ENCODE results near the gene C19orf85.
A peak's percentile ranks its signal among the peaks of the same experiment; 100 is the strongest.

Gene C19orf85

DNA sequence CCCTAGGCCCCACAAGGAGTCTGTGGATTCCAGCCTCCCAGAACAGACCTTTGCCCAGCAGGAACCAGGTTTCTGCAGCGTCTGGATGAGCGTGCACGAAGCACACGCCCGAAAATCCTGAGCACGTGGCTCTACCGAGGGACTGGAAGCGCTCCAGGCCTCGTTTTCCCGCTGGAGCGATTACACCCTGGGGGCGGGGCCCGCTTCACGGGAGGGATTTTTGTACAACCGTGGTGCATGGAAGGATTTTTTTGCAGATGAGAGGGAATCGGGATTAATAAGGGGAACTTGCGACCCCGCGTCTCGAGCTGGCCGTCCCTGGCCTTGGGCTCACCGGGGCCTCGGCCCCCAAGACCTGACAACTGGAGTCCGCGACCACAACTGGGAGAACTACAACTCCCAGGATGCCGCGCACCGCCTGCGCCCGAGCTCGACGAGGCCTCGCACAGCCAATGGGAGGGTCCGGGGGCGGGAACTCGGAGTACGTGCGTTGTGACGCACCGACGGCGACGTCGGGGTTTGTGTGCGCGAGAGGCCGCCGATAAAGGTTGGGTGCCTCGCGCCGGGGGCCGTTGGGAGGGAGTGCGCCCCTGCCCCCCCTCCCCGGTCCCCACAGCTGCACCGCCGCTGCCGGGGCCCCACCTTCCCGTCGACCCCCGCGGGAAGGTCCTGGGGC is 11.7 kb upstream of the C19orf85 start, which contains the start of gene ZNF628 (continued):
- TF ChIP-seq, protein P1, sequence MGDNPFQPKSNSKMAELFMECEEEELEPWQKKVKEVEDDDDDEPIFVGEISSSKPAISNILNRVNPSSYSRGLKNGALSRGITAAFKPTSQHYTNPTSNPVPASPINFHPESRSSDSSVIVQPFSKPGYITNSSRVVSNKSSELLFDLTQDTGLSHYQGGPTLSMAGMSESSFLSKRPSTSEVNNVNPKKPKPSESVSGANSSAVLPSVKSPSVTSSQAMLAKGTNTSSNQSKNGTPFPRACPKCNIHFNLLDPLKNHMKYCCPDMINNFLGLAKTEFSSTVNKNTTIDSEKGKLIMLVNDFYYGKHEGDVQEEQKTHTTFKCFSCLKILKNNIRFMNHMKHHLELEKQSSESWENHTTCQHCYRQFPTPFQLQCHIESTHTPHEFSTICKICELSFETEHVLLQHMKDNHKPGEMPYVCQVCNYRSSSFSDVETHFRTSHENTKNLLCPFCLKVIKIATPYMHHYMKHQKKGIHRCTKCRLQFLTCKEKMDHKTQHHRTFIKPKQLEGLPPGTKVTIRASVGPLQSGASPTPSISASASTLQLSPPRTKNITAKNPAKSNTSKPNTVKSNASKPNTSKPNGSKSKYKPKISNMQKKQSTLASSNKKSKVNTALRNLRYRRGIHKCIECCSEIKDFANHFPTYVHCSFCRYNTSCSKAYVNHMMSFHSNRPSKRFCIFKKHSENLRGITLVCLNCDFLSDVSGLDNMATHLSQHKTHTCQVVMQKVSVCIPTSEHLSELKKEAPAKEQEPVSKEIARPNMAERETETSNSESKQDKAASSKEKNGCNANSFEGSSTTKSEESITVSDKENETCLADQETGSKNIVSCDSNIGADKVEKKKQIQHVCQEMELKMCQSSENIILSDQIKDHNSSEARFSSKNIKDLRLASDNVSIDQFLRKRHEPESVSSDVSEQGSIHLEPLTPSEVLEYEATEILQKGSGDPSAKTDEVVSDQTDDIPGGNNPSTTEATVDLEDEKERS (tag by site-specific recombination; IDR thresholded peaks at IDR 0.05): no peak
- TF ChIP-seq ZBTB21 (tag by site-specific recombination; IDR thresholded peaks at IDR 0.05) (peak; percentile 67), ZNF335 (tag by site-specific recombination; conservative IDR thresholded peaks at IDR 0.05) (peak; percentile 99), ZBTB7A (tag by site-specific recombination; IDR thresholded peaks at IDR 0.05; ENCODE audit: low read depth) (peak; percentile 64; the same call in 1 of the 2 replicates), ZNF501 (tag by site-specific recombination; IDR thresholded peaks at IDR 0.05) (peak; percentile 79; the same call in 1 of the 2 replicates), ZNF555 (tag by site-specific recombination; conservative IDR thresholded peaks at IDR 0.05) (no peak), ZNF19 (tag by site-specific recombination; IDR thresholded peaks at IDR 0.05; ENCODE audit: low read depth) (no peak), ZNF132 (tag by site-specific recombination; IDR thresholded peaks at IDR 0.05; ENCODE audit: borderline replicate concordance) (no peak), SCRT1 (tag by site-specific recombination; IDR thresholded peaks at IDR 0.05; ENCODE audit: borderline replicate concordance) (no peak), SCRT2 (tag by site-specific recombination; IDR thresholded peaks at IDR 0.05) (no peak)

DNA sequence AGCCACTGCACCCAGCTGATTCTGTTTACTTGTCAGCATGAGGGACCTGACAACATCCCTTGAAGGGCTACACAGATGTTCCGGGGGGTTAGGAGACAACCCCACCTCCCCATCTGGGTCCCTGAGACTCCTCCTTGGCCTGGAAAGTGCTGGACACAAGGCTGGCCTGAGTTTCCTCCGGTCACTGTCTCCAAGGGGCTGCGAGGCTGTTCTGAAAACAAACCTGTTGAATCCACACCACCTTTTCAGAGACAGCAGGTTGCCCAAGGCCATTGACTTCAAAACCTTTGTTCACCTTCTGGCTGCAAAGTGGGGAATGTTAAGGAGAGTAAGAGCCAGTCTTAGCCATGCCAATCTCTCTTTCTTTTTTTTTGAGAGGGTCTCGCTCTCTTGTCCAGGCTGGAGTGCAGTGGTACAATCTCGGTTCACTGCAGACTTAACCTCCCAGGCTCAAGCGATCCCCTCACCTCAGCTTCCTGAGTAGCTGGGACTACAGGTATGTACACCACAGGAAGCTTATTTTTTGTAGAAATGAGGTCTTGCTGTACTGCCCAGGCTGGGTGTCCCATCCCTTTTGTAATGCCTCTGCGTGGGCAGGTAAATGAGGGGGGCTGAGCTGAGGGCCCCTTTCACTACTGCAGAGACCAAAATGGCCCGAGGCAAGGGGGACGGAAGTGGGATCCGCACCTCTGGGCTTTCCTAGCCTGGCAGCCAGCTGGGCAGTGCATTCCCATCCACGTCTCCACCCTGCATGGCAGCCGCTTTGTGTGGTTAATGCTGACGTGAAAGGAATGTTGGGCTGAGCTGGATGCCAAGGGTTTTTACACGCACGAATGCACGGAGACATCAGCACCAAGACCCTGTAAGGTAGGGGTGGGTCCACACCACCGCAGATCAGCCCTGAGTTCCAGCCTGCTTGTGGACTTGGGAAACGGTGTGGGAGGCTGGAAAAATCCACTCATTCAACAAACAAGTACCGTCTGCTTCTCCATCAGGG is 10.0 kb upstream of the C19orf85 start:
- ChIA-PET CTCF (interaction anchor here (0.6 to 7.0 kb wide), 11 partner anchors 7 to 587 kb away, joined by 3 to 85 read pairs (median 3); partner anchors contain the start of gene ZNF865), POLR2A (interaction anchor here (0.6 to 3.0 kb wide), 4 partner anchors 11 to 114 kb away, joined by 3 to 44 read pairs (median 8); partner anchors contain the start of genes ISOC2 and NAT14)
- Histone ChIP-seq H3K4me3 (ENCODE audit: low read depth, low read length) (no peak overlapping the region), H3K4me1 (ENCODE audit: control insufficient read depth, insufficient read depth, low read length) (peaks cover 8% of the 10 kb centered on the region; the same call in 1 of the 2 replicates), H3K9me3 (ENCODE audit: control insufficient read depth, insufficient read depth, low read depth, low read length) (no peaks in the 10 kb centered on the region), H3K36me3 (ENCODE audit: control insufficient read depth in 2 of 2, insufficient read depth in 1 of 2, low read length in 2 of 2) (no peaks in the 10 kb centered on the region), H3K27ac (ENCODE audit: extremely low read depth, low read depth, low read length) (no peak overlapping the region)
- TF ChIP-seq SCRT2 (tag by site-specific recombination; IDR thresholded peaks at IDR 0.05): peak; percentile 77
- peak; percentile 89; the same call in 1 of the 2 replicates for TF ChIP-seq ZNF121 (tag by site-specific recombination; IDR thresholded peaks at IDR 0.05)
- peak; percentile 49; the same call in 1 of the 2 replicates for TF ChIP-seq SCRT1 (tag by site-specific recombination; IDR thresholded peaks at IDR 0.05; ENCODE audit: borderline replicate concordance)
- no peak for TF ChIP-seq ZNF549 (tag by site-specific recombination; IDR thresholded peaks at IDR 0.05)

DNA sequence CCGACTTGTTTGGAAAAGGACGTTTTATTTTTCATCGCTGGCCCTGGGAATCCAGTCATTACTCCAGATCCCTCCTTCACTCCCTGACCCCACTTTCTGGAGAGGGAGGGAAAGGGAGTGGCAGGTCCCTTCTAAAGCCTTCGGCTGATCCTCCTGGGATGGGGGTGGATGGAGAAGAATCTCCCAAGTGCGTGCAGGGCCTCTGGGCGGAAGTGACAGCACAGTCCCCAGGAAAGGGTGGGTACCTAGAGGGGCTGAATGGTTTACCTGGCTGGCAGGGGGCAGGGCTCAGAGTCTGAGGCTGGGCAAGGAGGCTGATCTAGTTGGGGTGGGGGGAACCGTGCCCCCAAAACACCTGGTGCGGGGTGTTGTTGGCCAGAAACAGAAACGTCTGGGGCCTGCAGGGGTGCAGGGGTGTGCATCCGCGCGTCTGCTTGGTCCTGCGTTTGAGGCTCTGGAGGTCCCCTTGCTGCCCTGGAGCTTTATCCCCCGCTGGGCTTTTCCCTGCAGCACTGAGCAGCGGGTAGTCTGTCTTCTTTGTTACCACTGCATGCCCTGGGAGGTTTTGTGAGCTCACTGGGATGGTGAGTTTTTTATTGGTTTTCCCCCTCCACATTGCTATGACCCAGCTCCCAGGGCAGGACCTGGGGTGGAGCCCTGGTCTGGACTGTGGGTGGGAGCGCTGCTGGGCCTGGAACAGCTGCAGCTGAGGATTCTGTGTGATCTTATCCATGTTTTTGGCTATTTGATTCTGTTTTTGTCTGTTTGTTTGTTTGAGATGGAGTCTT is 8.9 kb upstream of the C19orf85 start:
- no peak overlapping the region for H3K4me3 ChIP-seq (ENCODE audit: low read depth, low read length)
- peaks cover 8% of the 10 kb centered on the region; the same call in 1 of the 2 replicates for H3K4me1 ChIP-seq (ENCODE audit: control insufficient read depth, insufficient read depth, low read length)
- ChIA-PET CTCF (interaction anchor here (0.7 to 7.0 kb wide), 4 partner anchors 14 to 166 kb away, joined by 3 to 63 read pairs (median 3); partner anchors contain the start of gene ZNF865), POLR2A (interaction anchor here (1.8 kb wide), 1 partner anchor 12 kb away, joined by 11 read pairs; the partner anchor contains the start of gene ISOC2)
- no peaks in the 10 kb centered on the region for H3K36me3 ChIP-seq (ENCODE audit: control insufficient read depth in 2 of 2, insufficient read depth in 1 of 2, low read length in 2 of 2)
- H3K27ac ChIP-seq (ENCODE audit: extremely low read depth, low read depth, low read length): no peak overlapping the region
- H3K9me3 ChIP-seq (ENCODE audit: control insufficient read depth, insufficient read depth, low read depth, low read length): no peaks in the 10 kb centered on the region
- TF ChIP-seq ZBTB21 (tag by site-specific recombination; IDR thresholded peaks at IDR 0.05) (no peak), ZXDB (tag by site-specific recombination; IDR thresholded peaks at IDR 0.05) (no peak), ZNF560 (tag by site-specific recombination; IDR thresholded peaks at IDR 0.05; ENCODE audit: borderline replicate concordance) (no peak), ZNF341 (tag by site-specific recombination; IDR thresholded peaks at IDR 0.05; ENCODE audit: low read depth) (peak; percentile 31; the same call in 1 of the 2 replicates), ZNF121 (tag by site-specific recombination; IDR thresholded peaks at IDR 0.05) (0 out of 2 replicates have a peak, but pooled peaks have one; percentile 35), ZNF600 (tag by site-specific recombination; IDR thresholded peaks at IDR 0.05) (peak; percentile 77)
- TF ChIP-seq, protein P2, sequence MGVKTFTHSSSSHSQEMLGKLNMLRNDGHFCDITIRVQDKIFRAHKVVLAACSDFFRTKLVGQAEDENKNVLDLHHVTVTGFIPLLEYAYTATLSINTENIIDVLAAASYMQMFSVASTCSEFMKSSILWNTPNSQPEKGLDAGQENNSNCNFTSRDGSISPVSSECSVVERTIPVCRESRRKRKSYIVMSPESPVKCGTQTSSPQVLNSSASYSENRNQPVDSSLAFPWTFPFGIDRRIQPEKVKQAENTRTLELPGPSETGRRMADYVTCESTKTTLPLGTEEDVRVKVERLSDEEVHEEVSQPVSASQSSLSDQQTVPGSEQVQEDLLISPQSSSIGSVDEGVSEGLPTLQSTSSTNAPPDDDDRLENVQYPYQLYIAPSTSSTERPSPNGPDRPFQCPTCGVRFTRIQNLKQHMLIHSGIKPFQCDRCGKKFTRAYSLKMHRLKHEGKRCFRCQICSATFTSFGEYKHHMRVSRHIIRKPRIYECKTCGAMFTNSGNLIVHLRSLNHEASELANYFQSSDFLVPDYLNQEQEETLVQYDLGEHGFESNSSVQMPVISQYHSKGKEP (tag by site-specific recombination; IDR thresholded peaks at IDR 0.05): no peak
- TF ChIP-seq, protein P3, sequence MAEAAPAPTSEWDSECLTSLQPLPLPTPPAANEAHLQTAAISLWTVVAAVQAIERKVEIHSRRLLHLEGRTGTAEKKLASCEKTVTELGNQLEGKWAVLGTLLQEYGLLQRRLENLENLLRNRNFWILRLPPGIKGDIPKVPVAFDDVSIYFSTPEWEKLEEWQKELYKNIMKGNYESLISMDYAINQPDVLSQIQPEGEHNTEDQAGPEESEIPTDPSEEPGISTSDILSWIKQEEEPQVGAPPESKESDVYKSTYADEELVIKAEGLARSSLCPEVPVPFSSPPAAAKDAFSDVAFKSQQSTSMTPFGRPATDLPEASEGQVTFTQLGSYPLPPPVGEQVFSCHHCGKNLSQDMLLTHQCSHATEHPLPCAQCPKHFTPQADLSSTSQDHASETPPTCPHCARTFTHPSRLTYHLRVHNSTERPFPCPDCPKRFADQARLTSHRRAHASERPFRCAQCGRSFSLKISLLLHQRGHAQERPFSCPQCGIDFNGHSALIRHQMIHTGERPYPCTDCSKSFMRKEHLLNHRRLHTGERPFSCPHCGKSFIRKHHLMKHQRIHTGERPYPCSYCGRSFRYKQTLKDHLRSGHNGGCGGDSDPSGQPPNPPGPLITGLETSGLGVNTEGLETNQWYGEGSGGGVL (tag by site-specific recombination; IDR thresholded peaks at IDR 0.05): 0 out of 2 replicates have a peak, but pooled peaks have one; percentile 52
